A673 (cell line): ENCODE data around the gene SCGN.

ENCODE experiments used
- CTCF ChIP-seq: fragments of 300-800, 200-600 bp; sonication (generic); conservative IDR thresholded peaks from 2 replicates; pipeline ENCODE4 v1.5.1; 2017; ENCODE audit warnings: low read depth, mild to moderate bottlenecking, antibody characterized with exemption, low read length, moderate library complexity, mixed read lengths
- EZH2 ChIP-seq: fragments of 200-600 bp; sonication (generic); IDR thresholded peaks from 2 replicates; pipeline ENCODE4 v1.6.1; 2017; ENCODE audit warnings: borderline replicate concordance, low read depth, mild to moderate bottlenecking, mixed read lengths, antibody characterized with exemption, low read length; ENCODE audit not compliant: poor library complexity, severe bottlenecking

- TF ChIP-seq CTCF (no peak), EZH2 (no peak)
Measured at GRCh38 chr6:25613415-25613814, 38.6 kb upstream of the SCGN start.
